Measurements from ENCODE around the gene MAP6D1. TPM values are rescaled to one million over a fixed set of nuclear protein-coding genes. Genes with fewer than 3 reads are reported as not detected.

Gene MAP6D1
- total and polyA plus RNA-seq, 9 of the 15 experiments (the other 6 are each of a cell fraction or from before 2014, with no cell fraction given): 0.16 to 1.5 (median 0.44) TPM; not detected in 3

DNA sequence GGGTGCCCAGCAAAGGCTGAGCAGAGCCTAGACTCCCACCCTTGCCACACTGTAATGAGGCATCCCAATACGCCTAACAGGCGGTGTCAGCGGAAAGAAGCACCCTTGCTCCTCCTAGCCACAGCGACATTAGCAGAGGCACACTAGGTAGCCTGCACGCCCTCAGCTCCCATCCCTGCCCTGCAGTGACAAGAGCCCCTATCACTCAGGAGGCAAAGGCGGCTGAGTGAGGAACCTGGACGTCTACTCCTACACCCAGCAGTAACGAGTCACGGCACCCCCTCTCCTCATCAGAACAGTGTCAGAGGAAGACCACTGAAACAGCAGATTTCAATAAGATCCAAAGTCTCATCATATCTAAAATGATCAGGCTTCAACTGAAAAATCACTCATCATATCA lies 12.0 kb upstream of the MAP6D1 start:
- Histone ChIP-seq H3K79me2 (ENCODE audit: control insufficient read depth, insufficient read depth, low read length) (no peaks in the 10 kb centered on the region), H4K20me1 (replicated peaks; ENCODE audit: control insufficient read depth, insufficient read depth, low read length) (no peaks in the 10 kb centered on the region), H3K36me3 (ENCODE audit: control insufficient read depth, insufficient read depth, low read length) (peaks cover 62% of the 10 kb centered on the region), H3K9me1 (ENCODE audit: control insufficient read depth, insufficient read depth, low read length) (no peaks in the 10 kb centered on the region), H3K4me2 (ENCODE audit: insufficient read depth, low read length) (no peak overlapping the region), H2AFZ (ENCODE audit: low read depth, low read length) (no peak overlapping the region), H3K27ac (ENCODE audit: extremely low read depth, low read depth, low read length) (no peak overlapping the region), H3K4me1 (replicated peaks in 1 of 2; ENCODE audit: control insufficient read depth in 2 of 2, insufficient read depth in 2 of 2, low read length in 2 of 2) (no peaks in the 10 kb centered on the region), H3K4me3 (no peak overlapping the region), H3K9me3 (replicated peaks; ENCODE audit: control insufficient read depth, insufficient read depth, low read depth, low read length) (no peaks in the 10 kb centered on the region), H3K27me3 (ENCODE audit: control insufficient read depth in 2 of 2, insufficient read depth in 2 of 2, low read length in 2 of 2) (no peaks in the 10 kb centered on the region), H3K9ac (ENCODE audit: insufficient read depth in 1 of 2, low read depth in 2 of 2, low read length in 2 of 2) (0 out of 4 replicates have a peak overlapping the region, but pooled peaks of 1 of the 2 experiments have one; percentile 31)
- in situ Hi-C loops (cut with MboI): no loop called here
- WGBS (ENCODE audit: insufficient coverage, low coverage, missing lambda C conversion rate): 81% methylated on average over 9 of the region's 9 CpGs
- ChIA-PET POLR2A (interaction anchor here (0.6 kb wide), 1 partner anchor 389 kb away, joined by 3 read pairs; no protein-coding TSS in a partner anchor), CTCF (ENCODE audit: low intra/inter-chr PET ratio) (no interaction called here)
- BruUV-seq (replicated peaks): no TSS peak
- intact Hi-C loops (cut with micrococcal nuclease): no loop called here
- ATAC-seq (no peak), FAIRE-seq (no peak), DNase-seq (ENCODE audit: extremely low read depth in 1 of 4, low spot score in 3 of 4) (no peak)
- no peak for TF ChIP-seq CEBPB (tag; IDR thresholded peaks at IDR 0.05)
- TF ChIP-seq SRSF3 (IDR thresholded peaks at IDR 0.05; ENCODE audit: insufficient read depth, low read length): no peak
- TF ChIP-seq JUNB (CRISPR knock-in tag; conservative IDR thresholded peaks at IDR 0.05): no peak
- TF ChIP-seq, protein P1, sequence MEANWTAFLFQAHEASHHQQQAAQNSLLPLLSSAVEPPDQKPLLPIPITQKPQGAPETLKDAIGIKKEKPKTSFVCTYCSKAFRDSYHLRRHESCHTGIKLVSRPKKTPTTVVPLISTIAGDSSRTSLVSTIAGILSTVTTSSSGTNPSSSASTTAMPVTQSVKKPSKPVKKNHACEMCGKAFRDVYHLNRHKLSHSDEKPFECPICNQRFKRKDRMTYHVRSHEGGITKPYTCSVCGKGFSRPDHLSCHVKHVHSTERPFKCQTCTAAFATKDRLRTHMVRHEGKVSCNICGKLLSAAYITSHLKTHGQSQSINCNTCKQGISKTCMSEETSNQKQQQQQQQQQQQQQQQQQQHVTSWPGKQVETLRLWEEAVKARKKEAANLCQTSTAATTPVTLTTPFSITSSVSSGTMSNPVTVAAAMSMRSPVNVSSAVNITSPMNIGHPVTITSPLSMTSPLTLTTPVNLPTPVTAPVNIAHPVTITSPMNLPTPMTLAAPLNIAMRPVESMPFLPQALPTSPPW (CRISPR knock-in tag; IDR thresholded peaks at IDR 0.05): no peak
- TF ChIP-seq NCOR1 (IDR thresholded peaks at IDR 0.05): no peak
- TF ChIP-seq, protein P2, sequence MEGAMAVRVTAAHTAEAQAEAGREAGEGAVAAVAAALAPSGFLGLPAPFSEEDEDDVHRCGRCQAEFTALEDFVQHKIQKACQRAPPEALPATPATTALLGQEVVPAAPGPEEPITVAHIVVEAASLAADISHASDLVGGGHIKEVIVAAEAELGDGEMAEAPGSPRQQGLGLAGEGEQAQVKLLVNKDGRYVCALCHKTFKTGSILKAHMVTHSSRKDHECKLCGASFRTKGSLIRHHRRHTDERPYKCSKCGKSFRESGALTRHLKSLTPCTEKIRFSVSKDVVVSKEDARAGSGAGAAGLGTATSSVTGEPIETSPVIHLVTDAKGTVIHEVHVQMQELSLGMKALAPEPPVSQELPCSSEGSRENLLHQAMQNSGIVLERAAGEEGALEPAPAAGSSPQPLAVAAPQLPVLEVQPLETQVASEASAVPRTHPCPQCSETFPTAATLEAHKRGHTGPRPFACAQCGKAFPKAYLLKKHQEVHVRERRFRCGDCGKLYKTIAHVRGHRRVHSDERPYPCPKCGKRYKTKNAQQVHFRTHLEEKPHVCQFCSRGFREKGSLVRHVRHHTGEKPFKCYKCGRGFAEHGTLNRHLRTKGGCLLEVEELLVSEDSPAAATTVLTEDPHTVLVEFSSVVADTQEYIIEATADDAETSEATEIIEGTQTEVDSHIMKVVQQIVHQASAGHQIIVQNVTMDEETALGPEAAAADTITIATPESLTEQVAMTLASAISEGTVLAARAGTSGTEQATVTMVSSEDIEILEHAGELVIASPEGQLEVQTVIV (CRISPR knock-in tag; IDR thresholded peaks at IDR 0.05; ENCODE audit: borderline replicate concordance): no peak
- no peak for TF ChIP-seq POLR2AphosphoS5 (IDR thresholded peaks at IDR 0.05; ENCODE audit: control insufficient read depth, insufficient read depth, low read depth, low read length)
- no peak for TF ChIP-seq SOX6 (IDR thresholded peaks at IDR 0.05)
- no peak for TF ChIP-seq ZFP30 (CRISPR knock-in tag; IDR thresholded peaks at IDR 0.05; ENCODE audit: borderline replicate concordance)
